Activated CD8-positive, alpha-beta memory T cell treated with anti-CD3 and anti-CD28 coated beads for 36 hours (primary cell): ENCODE data around the gene RPL10. TPM values are rescaled to one million over a fixed set of nuclear protein-coding genes. Genes with fewer than 3 reads are reported as not detected.

Source experiments
- CTCF ChIA-PET: fragments of 350-600 bp; sonication (Branson Sonifier 250); formaldehyde crosslinking; loops from one replicate; lab custom pipeline; 2021; ENCODE audit warnings: antibody characterized with exemption; lab: Charles Lee
- POLR2A ChIA-PET: fragments of 350-600 bp; sonication (Branson Sonifier 250); formaldehyde crosslinking; loops from one replicate; lab custom pipeline; 2021; ENCODE audit warnings: antibody characterized with exemption; lab: Charles Lee
- total RNA-seq, 2 experiments: library from RNA; stranded (reverse); gene quantifications; one replicate each; pipeline ENCODE4 v1.2.3, GENCODE V29; 2021

Gene RPL10
- total RNA-seq, 2 experiments from 2014 or later = 2,936 to 3,024 TPM

DNA sequence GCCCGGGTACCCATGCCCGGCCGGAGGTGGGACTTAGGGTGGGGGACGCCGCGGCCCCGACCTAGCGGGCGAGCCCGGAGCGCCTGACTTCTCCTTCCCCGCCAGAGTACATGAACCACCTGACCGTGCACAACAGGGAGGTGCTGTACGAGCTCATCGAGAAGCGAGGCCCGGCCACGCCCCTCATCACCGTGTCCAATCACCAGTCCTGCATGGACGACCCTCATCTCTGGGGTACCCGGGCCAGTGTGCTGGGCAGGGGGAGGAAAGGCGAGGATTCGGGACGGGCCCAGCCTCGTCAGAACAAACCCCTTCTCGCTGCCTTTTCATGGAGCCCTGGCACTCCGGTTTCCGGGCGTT, 13.8 kb downstream of the RPL10 start:
- ChIA-PET POLR2A (interaction anchor here (1.2 to 1.8 kb wide), 4 partner anchors 9 to 17 kb away, joined by 3 to 6 read pairs (median 4); partner anchors contain the start of genes ATP6AP1 and RPL10), CTCF (interaction anchor here (2.2 kb wide), 1 partner anchor 13 kb away, joined by 5 read pairs; the partner anchor contains the start of gene RPL10)

GRCh38 chrX:154412468-154412867, 14.3 kb downstream of the RPL10 start:
- POLR2A ChIA-PET = interaction anchor here (1.2 to 1.8 kb wide), 4 partner anchors 9 to 16 kb away, joined by 3 to 6 read pairs (median 4); partner anchors contain the start of genes ATP6AP1 and RPL10

GRCh38 chrX:154413142-154413541, 15.0 kb downstream of the RPL10 start:
- CTCF ChIA-PET = interaction anchor here (2.2 kb wide), 1 partner anchor 15 kb away, joined by 5 read pairs; the partner anchor contains the start of gene RPL10
- POLR2A ChIA-PET = interaction anchor here (0.6 to 1.3 kb wide), 2 partner anchors 14 to 64 kb away, joined by 3 read pairs; partner anchors contain the start of gene RPL10

More at GRCh38 chrX:154412468-154412867, 14.3 kb downstream of the RPL10 start:
- CTCF ChIA-PET = interaction anchor here (2.2 kb wide), 1 partner anchor 14 kb away, joined by 5 read pairs; the partner anchor contains the start of gene RPL10

DNA sequence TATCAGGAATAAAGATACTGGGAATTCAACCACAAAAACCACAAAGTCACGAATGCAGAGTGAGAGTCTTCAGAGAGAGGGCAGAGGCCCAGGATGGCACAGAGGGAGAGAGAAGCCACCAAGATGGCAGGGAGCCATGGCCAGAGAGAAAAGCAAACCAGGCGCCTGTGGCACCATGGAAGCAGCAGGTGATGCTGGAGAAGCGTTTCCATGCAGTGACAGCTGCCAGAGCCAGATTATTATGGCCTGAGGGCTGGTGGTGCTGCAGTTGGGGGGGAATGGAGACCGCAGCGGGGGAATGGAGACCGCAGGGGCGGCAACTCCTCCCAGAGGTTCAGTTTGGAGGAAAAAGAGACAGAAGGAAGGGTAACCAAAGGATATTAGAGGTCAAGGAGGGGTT, 19.0 kb downstream of the RPL10 start:
- CTCF ChIA-PET = interaction anchor here (0.7 kb wide), 1 partner anchor 53 kb away, joined by 4 read pairs; no protein-coding TSS in a partner anchor
- POLR2A ChIA-PET = no interaction called here

DNA sequence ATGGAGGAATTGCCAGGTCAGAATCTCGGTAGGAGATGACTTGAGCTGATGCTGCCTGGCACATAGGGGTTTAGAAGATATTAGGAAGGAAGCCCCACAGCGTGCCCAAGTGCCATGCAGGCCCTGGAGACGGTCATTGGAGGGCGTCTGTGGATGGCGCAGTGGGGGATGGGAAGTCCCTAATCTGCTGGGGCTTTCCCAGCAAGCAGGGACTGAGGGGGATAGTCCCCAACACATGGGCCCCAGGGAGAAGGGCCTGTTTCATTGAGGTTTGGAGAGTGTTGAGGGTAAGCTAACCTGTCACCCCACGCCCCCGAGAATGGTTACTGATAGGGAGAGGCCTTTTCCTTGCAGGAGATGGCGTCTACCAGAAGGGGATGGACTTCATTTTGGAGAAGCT, 21.0 kb downstream of the RPL10 start:
- POLR2A ChIA-PET = no interaction called here
- CTCF ChIA-PET = no interaction called here

DNA sequence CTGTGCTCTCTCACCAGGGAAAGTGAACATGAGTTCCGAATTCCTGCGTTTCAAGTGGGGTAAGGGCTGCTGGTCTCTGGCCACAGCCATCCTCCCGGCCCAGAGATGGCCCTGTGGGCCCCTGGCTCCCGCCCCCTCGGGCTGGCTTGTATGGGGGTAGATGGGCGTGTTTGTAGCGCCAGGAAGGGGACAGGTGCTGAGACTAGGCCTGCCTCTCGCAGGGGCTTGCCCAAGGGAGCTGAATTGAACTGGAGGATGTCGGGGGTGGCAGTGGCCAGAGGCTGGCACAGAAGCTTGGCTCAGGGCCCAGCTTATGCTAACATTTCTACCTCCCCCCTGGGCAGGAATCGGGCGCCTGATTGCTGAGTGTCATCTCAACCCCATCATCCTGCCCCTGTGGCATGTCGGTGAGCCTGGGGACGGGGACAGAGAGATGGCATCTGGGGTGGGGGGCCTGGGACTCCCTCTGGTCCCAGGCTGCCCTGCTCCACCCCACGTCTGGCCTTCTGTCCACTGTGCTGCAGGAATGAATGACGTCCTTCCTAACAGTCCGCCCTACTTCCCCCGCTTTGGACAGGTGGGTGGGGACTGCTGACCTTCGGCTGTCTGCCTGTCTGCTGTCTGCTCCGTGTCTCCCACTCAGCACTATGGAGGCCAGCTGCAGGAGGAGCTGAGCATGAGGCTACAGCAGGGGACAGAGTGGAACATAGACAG, 21.7 kb downstream of the RPL10 start:
- ChIA-PET CTCF (no interaction called here), POLR2A (no interaction called here)

- POLR2A ChIA-PET = no interaction called here
- CTCF ChIA-PET = no interaction called here
These were observed 22.2 kb downstream of the RPL10 start for GRCh38 chrX:154420402-154420756.

DNA sequence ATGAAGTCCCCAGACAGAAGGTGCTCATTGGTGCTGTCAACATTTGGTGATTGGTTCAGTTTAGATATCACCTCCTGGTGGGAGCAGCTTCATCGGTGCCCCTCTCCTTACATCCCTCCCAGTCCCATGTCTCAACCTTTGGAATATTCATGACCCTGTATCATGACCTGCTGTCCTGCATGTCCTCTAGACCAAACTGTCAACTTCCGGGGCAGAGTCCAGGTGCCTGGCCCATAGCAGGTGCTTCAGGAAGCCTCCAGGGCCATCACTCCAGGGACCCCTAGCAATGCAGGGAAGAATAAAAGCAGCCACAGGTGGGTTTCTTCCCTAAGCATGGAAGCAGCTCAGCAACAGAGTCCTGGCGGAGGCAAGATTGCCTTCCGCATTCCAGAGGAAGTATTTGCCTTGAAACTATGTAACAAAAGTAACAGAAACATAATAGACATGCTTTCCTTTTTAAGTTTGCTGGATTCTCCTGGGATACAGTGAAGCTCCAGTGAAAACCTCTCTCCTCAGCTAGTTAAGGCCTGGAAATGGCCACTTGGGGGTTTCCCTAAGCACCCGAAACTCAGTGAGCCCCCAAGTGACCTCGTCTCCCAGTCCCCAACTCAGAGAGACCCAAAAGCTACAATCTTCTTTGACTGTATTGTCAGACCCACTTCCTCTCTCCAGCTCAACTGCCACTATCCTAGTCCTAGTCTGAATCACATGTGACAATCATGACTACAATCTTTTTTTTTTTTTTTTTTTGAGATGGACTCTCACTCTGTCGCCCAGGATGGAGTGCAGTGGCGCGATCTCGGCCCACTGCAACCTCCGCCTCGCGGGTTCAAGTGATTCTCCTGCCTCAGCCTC, 29.0 kb downstream of the RPL10 start:
- CTCF ChIA-PET = interaction anchor here (0.6 to 0.8 kb wide), 2 partner anchors 100 to 304 kb away, joined by 3 to 4 read pairs; no protein-coding TSS in a partner anchor

DNA sequence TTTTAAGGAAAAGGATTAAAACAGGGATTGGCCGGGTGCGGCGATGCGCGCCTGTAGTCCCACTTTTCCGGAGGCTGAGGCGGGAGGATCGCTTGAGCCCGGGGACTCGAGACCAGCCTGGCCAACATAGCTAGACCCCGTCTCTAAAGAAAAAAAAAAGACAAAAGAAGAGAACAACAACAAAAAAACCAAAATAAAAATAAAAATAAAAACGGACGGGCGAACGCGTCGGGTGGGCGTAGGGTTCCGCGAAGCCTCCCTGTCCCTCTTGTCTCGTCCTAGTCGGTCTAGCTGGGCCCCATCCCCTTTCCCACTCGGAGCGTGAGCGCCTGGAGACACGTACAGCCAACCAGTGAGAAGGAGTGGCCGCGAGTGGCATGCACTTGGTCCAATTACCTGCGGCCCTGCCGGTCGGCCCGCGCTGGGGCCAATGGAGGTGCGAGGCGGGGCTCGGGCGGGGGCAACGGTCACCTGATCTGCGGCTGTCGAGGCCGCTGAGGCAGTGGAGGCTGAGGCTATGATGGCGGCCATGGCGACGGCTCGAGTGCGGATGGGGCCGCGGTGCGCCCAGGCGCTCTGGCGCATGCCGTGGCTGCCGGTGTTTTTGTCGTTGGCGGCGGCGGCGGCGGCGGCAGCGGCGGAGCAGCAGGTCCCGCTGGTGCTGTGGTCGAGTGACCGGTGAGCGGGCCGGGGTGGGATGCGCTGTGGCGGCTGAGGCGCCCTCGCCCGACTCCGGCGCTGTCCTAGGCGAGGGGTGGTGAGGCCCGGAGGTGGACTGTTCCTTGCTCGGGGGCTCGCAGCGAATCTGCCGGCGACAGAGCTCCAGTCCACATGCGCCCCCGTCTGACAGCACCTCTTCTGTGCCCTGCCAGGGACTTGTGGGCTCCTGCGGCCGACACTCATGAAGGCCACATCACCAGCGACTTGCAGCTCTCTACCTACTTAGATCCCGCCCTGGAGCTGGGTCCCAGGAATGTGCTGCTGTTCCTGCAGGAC, 30.3 kb downstream of the RPL10 start, which contains the start of gene ATP6AP1:
TSS of gene ATP6AP1 (plus strand) at position 502 of the 996 bp plus-strand sequence. CDS start at position 518, 16 bp downstream.
- POLR2A ChIA-PET = interaction anchor here (0.7 to 1.3 kb wide), 4 partner anchors 17 to 90 kb away, joined by 3 to 4 read pairs (median 4); partner anchors contain the start of genes LAGE3, PLXNA3 and TAFAZZIN
- CTCF ChIA-PET = interaction anchor here (0.6 kb wide), 1 partner anchor 305 kb away, joined by 4 read pairs; no protein-coding TSS in a partner anchor

More for the DNA sequence above, 29.0 kb downstream of the RPL10 start:
- POLR2A ChIA-PET = interaction anchor here (0.5 to 1.4 kb wide), 2 partner anchors 16 to 17 kb away, joined by 3 to 4 read pairs; partner anchors contain the start of gene TAFAZZIN

DNA sequence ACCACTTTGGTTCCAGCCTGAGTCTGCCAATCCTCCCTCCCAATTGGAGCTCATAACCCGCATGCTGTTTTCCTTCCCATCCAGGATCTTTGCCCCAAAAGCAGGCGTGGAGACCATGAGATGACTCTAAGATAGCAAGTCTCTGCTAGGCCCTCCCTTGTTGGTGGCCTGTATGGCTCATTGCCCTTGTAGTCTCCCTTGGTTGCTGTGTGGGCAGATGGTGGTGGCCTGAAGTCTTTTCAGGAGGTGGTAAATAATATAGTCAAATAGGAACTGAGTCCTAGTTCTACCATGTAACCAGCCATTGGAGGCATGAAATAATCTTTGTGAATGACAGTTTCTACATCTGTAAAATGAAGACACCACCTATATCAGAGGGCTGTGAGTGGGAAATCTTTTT, 31.5 kb downstream of the RPL10 start:
- CTCF ChIA-PET = no interaction called here
- POLR2A ChIA-PET = interaction anchor here (0.6 to 1.3 kb wide), 3 partner anchors 49 to 63 kb away, joined by 3 to 4 read pairs (median 3); partner anchors contain the start of gene LAGE3

DNA sequence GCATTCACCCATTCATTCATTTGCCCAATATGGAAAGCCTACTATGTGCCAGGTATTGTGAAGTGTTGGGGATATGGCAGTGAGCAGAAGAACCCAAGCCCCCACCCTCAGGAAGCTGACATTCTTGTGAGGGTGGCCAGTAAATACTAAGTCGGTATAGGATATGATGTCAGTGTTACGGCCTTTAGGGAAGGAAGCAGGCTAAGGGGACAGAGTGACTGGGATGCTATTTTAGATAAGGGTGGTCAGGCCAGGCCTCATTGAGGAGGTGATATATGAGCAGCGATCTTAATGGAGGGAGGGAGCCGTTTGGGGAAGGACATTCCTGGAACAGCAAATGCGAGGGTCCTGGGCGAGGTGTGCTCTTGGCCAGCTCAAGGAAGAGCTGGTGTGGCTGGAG, 32.3 kb downstream of the RPL10 start:
- ChIA-PET POLR2A (interaction anchor here (0.6 kb wide), 1 partner anchor 63 kb away, joined by 3 read pairs; no protein-coding TSS in a partner anchor), CTCF (no interaction called here)

GRCh38 chrX:154430916-154431315, 32.7 kb downstream of the RPL10 start:
- ChIA-PET POLR2A (no interaction called here), CTCF (no interaction called here)

DNA sequence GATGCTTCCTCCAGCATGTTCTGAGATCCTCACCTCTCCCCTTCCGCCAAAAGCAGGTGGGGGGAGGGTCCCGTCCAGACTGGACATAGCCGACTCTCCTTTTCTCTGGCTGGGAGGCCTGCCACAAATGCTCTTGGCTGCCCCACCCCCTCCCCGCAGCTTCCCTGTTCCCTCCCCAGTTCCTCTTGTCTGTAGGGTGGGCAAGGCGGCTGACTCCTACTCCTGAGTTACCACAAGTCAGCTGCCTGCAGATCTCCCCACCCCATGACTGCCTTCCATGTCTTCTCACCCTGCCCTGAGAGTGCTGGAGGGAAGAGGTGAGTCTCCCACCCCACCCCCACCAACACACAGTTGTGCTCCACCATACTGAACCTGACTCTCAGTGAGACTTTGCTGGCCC, 33.2 kb downstream of the RPL10 start:
- ChIA-PET POLR2A (no interaction called here), CTCF (no interaction called here)

- ChIA-PET POLR2A (no interaction called here), CTCF (no interaction called here)
These were observed 34.0 kb downstream of the RPL10 start for GRCh38 chrX:154432210-154432609.

DNA sequence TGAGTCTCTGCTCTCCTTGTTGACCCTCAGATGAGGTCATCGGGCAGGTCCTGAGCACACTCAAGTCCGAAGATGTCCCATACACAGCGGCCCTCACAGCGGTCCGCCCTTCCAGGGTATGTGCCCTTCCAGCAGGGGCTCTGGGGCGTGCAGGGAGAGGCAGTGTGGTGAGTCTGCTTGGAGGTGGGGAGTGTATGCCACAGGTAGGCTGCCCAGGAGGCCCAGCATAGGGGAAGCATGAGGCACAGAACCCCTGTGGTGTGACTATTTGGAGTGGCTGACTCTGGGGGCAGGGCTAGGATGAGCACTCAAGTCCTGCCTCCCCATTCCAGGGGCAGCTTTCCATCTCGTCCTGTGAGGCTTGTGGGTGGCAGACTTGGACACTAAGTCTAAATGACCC, 35.4 kb downstream of the RPL10 start:
- POLR2A ChIA-PET = interaction anchor here (0.6 kb wide), 1 partner anchor 70 kb away, joined by 3 read pairs; no protein-coding TSS in a partner anchor

DNA sequence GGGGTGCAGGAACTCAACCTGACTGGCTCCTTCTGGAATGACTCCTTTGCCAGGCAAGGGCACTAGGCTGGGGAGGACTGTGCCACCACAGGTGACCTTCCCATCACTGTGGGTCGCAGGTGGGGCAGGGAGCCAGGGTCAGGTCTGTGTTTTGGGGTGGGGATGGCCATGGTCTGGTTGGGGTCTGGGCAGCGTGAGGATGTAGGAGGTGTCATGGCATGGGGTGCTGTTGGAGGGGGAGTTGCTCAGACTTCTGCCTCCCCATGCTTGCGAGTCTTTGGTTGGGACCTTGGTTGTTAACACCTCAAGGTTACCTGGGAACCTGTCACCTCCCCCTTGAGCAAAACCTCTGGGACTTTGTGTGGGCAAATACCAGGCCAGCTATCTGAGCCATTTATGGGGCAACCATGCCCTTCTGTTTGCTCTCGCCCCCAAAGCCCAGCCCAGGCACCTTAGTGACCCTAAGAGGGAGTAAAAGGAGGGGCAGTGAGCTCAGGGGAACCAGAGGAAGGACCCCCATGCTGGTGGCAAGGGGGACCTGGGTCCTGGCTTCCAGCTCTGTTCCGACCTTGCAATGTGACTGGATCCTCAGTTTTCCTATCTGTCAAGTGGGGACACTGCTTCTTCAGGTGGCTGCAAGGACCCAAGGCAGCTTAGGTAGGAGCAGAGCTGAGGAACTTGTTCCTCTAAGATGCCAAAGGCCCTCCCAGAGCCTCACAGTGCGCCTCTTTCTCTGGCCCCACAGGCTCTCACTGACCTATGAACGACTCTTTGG, 36.4 kb downstream of the RPL10 start:
- POLR2A ChIA-PET = no interaction called here

More for the DNA sequence above, 35.4 kb downstream of the RPL10 start:
- CTCF ChIA-PET = no interaction called here

GRCh38 chrX:154435171-154435733, 37.1 kb downstream of the RPL10 start:
- ChIA-PET CTCF (no interaction called here), POLR2A (no interaction called here)

More for the DNA sequence above, 36.4 kb downstream of the RPL10 start:
- CTCF ChIA-PET = no interaction called here
